K562 (cell line): ENCODE measurements around the gene NQO2. TPM values are rescaled to one million over a fixed set of nuclear protein-coding genes. Genes with fewer than 3 reads are reported as not detected.

Experiments used
- BHLHE40 ChIP-seq: IDR thresholded peaks from 2 replicates; pipeline ENCODE4 v1.6.1; 2011; ENCODE audit warnings: low read length, improper control_type of control experiment
- BRD9 ChIP-seq: fragments of 450-650 bp; IDR thresholded peaks from 2 replicates; pipeline ENCODE4 v1.6.1; 2018; ENCODE audit warnings: low read depth; ENCODE audit not compliant: partially characterized antibody
- CREB5 ChIP-seq: fragments of 250-450 bp; sonication (Bioruptor Pico); IDR thresholded peaks from 2 replicates; pipeline ENCODE4 v1.5.0; 2020; ENCODE audit warnings: mild to moderate bottlenecking
- DPF2 ChIP-seq: fragments of 450-650 bp; IDR thresholded peaks from 2 replicates; pipeline ENCODE4 v1.6.1; 2016
- E2F6 ChIP-seq, 2 experiments: IDR thresholded peaks; 2 replicates each; pipeline ENCODE4 v1.6.1; 2011; ENCODE audit warnings: borderline replicate concordance in 1 of 2, control low read depth in 1 of 2, low read depth in 1 of 2, low read length in 1 of 2, mild to moderate bottlenecking in 1 of 2, mixed read lengths in 1 of 2, moderate library complexity in 1 of 2; ENCODE audit not compliant: insufficient read depth in 1 of 2, insufficient read length in 1 of 2, poor library complexity in 1 of 2, severe bottlenecking in 1 of 2; ENCODE audit errors: extremely low read depth in 1 of 2
- FOS ChIP-seq: IDR thresholded peaks from 3 replicates; pipeline ENCODE4 v1.6.1; 2011; ENCODE audit not compliant: insufficient read length; ENCODE audit errors: extremely low read depth
- GABPB1 ChIP-seq: sonication (generic); formaldehyde crosslinking; IDR thresholded peaks from 2 replicates; pipeline ENCODE4 v1.8.0; 2022; ENCODE audit warnings: mild to moderate bottlenecking, missing genetic modification reagents
- GABPB2 ChIP-seq: fragments of 250-450 bp; sonication (Bioruptor Pico); conservative IDR thresholded peaks from 2 replicates; pipeline ENCODE4 v1.5.1; 2021; ENCODE audit warnings: mild to moderate bottlenecking
- HSF4 ChIP-seq: fragments of 250-450 bp; sonication (Bioruptor Pico); IDR thresholded peaks from 2 replicates; pipeline ENCODE4 v2.1.2; 2022; ENCODE audit warnings: mild to moderate bottlenecking, moderate library complexity, borderline replicate concordance
- KLF1 ChIP-seq: fragments of 450-650 bp; IDR thresholded peaks from 2 replicates; pipeline ENCODE4 v1.6.1; 2016; ENCODE audit warnings: missing genetic modification characterization, missing compliant biosample characterization
- MYC ChIP-seq, 2 experiments: fragments of 250-450 bp in 1 of 2; sonication (Bioruptor Pico) in 1 of 2; IDR thresholded peaks; 2 replicates each; pipeline versions ENCODE4 v1.5.1 to v1.6.1; 2012 to 2021; ENCODE audit warnings: low read depth in 2 of 2, borderline replicate concordance in 1 of 2, improper control_type of control experiment in 1 of 2, low read length in 1 of 2, mild to moderate bottlenecking in 1 of 2, moderate library complexity in 1 of 2
- PYGO2 ChIP-seq: fragments of 450-650 bp; IDR thresholded peaks from 2 replicates; pipeline ENCODE4 v1.6.1; 2016; ENCODE audit warnings: mild to moderate bottlenecking, missing genetic modification characterization, moderate library complexity, missing compliant biosample characterization
- RAD51 ChIP-seq: fragments of 450-650 bp; IDR thresholded peaks from 2 replicates; pipeline ENCODE4 v1.7.1; 2016; ENCODE audit warnings: low read depth, mild to moderate bottlenecking, borderline replicate concordance
- RUNX1 ChIP-seq: sonication (generic); IDR thresholded peaks from 2 replicates; pipeline ENCODE4 v1.6.1; 2016; ENCODE audit warnings: antibody characterized with exemption, low read depth
- SMAD4 ChIP-seq: fragments of 250-450 bp; sonication (Bioruptor Pico); conservative IDR thresholded peaks from 2 replicates; pipeline ENCODE4 v1.8.0; 2021; ENCODE audit warnings: inconsistent platforms, mild to moderate bottlenecking, moderate library complexity
- SRSF7 ChIP-seq: fragments of 200-400 bp; formaldehyde crosslinking; optimal IDR thresholded peaks from 2 replicates; pipeline ENCODE3; 2017; ENCODE audit warnings: mild to moderate bottlenecking, low read depth, low read length
- STAT6 ChIP-seq: sonication (generic); formaldehyde crosslinking; IDR thresholded peaks from 2 replicates; pipeline ENCODE4 v1.8.1; 2023; ENCODE audit warnings: mild to moderate bottlenecking, missing genetic modification reagents
- USF1 ChIP-seq: sonication (generic); formaldehyde crosslinking; IDR thresholded peaks from 2 replicates; pipeline ENCODE4 v1.9.0; 2022; ENCODE audit warnings: mild to moderate bottlenecking, missing genetic modification reagents
- ZFP91 ChIP-seq: sonication (generic); formaldehyde crosslinking; IDR thresholded peaks from 2 replicates; pipeline ENCODE4 v1.8.0; 2022; ENCODE audit warnings: mild to moderate bottlenecking, missing genetic modification reagents
- ZNF41 ChIP-seq: fragments of 250-450 bp; sonication (Bioruptor Pico); conservative IDR thresholded peaks from 2 replicates; pipeline ENCODE4 v1.4.0; 2020; ENCODE audit warnings: mild to moderate bottlenecking
- ZNF766 ChIP-seq: fragments of 200-800 bp; sonication (Bioruptor generic); conservative IDR thresholded peaks from 2 replicates; pipeline ENCODE4 v1.6.1; 2016; ENCODE audit warnings: missing genetic modification characterization, missing compliant biosample characterization
- ZNF778 ChIP-seq: fragments of 450-650 bp; formaldehyde crosslinking; IDR thresholded peaks from 2 replicates; pipeline ENCODE4 v1.4.0; 2020; ENCODE audit warnings: mild to moderate bottlenecking, moderate library complexity
- polyA plus RNA-seq, 8 experiments: library from polyadenylated mRNA; depleted of rRNA in 4 of 8; stranded (reverse) in 5 of 8; unstranded in 3 of 8; fragments of >200 nt; fragmentation: Nextera tagmentation in 2 of 8; fragmentation: Illumina TruSeq in 1 of 8; extraction: Ambion mirVana in 2 of 8; extraction: Trizol in 1 of 8; gene quantifications; 2 replicates each; pipeline versions ENCODE4 v1.2.1 to v1.2.3, GENCODE V29; 2011 to 2014; ENCODE audit warnings: inconsistent platforms in 1 of 8, missing spikeins in 1 of 8
- total RNA-seq, 7 experiments: library from RNA; depleted of rRNA in 6 of 7; stranded (reverse); fragments of >200 nt in 6 of 7; fragmentation: Illumina TruSeq in 2 of 7; extraction: Trizol in 2 of 7; gene quantifications; 2 replicates each; pipeline versions ENCODE4 v1.2.1 to v1.2.3, GENCODE V29; 2011 to 2021; ENCODE audit warnings: low replicate concordance in 1 of 7

The NQO2 gene
- total and polyA plus RNA-seq, 9 of the 15 experiments (the other 6 are each of a cell fraction or from before 2014, with no cell fraction given), result 54.6 to 214 (median 116) TPM

- TF ChIP-seq ZFP91 (CRISPR knock-in tag) (no peak), MYC (IDR thresholded peaks at IDR 0.05; ENCODE audit: low read depth, low read length) (peak; percentile 65), MYC (CRISPR knock-in tag; IDR thresholded peaks at IDR 0.05; ENCODE audit: borderline replicate concordance, low read depth) (no peak), E2F6 (IDR thresholded peaks at IDR 0.05; ENCODE audit: borderline replicate concordance in 1 of 2, extremely low read depth in 1 of 2, insufficient read depth in 1 of 2, insufficient read length in 1 of 2, low read depth in 1 of 2, low read length in 1 of 2, poor library complexity in 1 of 2, severe bottlenecking in 1 of 2) (peak; percentile 47 to 73), GABPB1 (no peak), GABPB2 (no peak), ZNF41 (CRISPR knock-in tag) (no peak), SMAD4 (CRISPR knock-in tag) (0 out of 2 replicates have a peak, but pooled peaks have one; percentile 24), KLF1 (no peak), CREB5 (no peak), BRD9 (peak; percentile 18), BHLHE40 (peak; percentile 66), ZNF778 (CRISPR knock-in tag) (no peak), HSF4 (CRISPR knock-in tag) (no peak), RAD51 (peak; percentile 43; the same call in 1 of the 2 replicates), DPF2 (peak; percentile 56), STAT6 (CRISPR knock-in tag) (no peak), SRSF7 (no peak), RUNX1 (no peak), FOS (no peak), PYGO2 (no peak), ZNF766 (CRISPR knock-in tag) (0 out of 2 replicates have a peak, but pooled peaks have one; percentile 26), USF1 (CRISPR knock-in tag) (peak; percentile 60)
These were observed 33.3 kb upstream of the NQO2 start (continued) for GRCh38 chr6:2966347-2966746.
